Heart right ventricle (tissue), 16 donors: ENCODE data around the gene SRRD. TPM values are rescaled to one million over a fixed set of nuclear protein-coding genes. Genes with fewer than 3 reads are reported as not detected.

ENCODE experiments used
- ATAC-seq, 8 donors: fragments of 200-7000 bp; cut with Tn5 transposase; one replicate each; pipeline ENCODE4 v1.9.1; 2020; ENCODE audit warnings: mild to moderate bottlenecking in 8 of 8, moderate library complexity in 8 of 8, moderate number of reproducible peaks in 1 of 8
- DNase-seq, 2 donors: peaks; one replicate each; pipeline ENCODE4 v3.0.0-alpha.2; 2020
- H3K27ac ChIP-seq, 10 donors: fragments of 200-600 bp; sonication (generic) in 2 of 10; one replicate each; pipeline versions ENCODE4 v1.5.0 to v1.8.0; 2020 to 2022; ENCODE audit warnings: mild to moderate bottlenecking in 3 of 10
- H3K27me3 ChIP-seq, 7 donors: fragments of 200-600 bp; one replicate each; pipeline ENCODE4 v1.8.0; 2021 to 2022; ENCODE audit warnings: mild to moderate bottlenecking in 2 of 7
- H3K36me3 ChIP-seq, 9 donors: fragments of 200-600 bp; sonication (generic) in 1 of 9; one replicate each; pipeline versions ENCODE4 v1.5.0 to v1.8.0; 2020 to 2022; ENCODE audit warnings: mild to moderate bottlenecking in 2 of 9
- H3K4me1 ChIP-seq, 9 donors: fragments of 200-600 bp; sonication (generic) in 1 of 9; one replicate each; pipeline versions ENCODE4 v1.5.0 to v1.8.0; 2020 to 2022; ENCODE audit warnings: mild to moderate bottlenecking in 4 of 9
- H3K4me3 ChIP-seq, 10 donors: fragments of 200-600 bp; sonication (generic) in 2 of 10; one replicate each; pipeline versions ENCODE4 v1.5.0 to v1.8.0; 2020 to 2022; ENCODE audit warnings: mild to moderate bottlenecking in 7 of 10, moderate library complexity in 2 of 10
- H3K9me3 ChIP-seq, 11 donors: fragments of 200-600 bp in 10 of 11; sonication (generic) in 2 of 11; one replicate each; pipeline versions ENCODE4 v1.5.0 to v1.8.0; 2013 to 2022; ENCODE audit warnings: mild to moderate bottlenecking in 2 of 11, control low read depth in 1 of 11, moderate library complexity in 1 of 11
- CTCF ChIP-seq, 9 donors: fragments of 200-600 bp; sonication (generic) in 2 of 9; IDR thresholded peaks; one replicate each; pipeline versions ENCODE4 v1.5.0 to v1.8.0; 2021 to 2022; ENCODE audit warnings: antibody characterized with exemption in 9 of 9, mild to moderate bottlenecking in 5 of 9, moderate library complexity in 1 of 9
- WGBS, 2 donors: extraction: QIAGEN DNeasy Blood & Tissue Kit; methylation state at CpG; one replicate each; pipeline ENCODE4 v1.1.7; 2013; ENCODE audit warnings: inconsistent platforms in 1 of 2; 5-methylcytosine and 5-hydroxymethylcytosine counted together
- intact Hi-C, 10 donors: fragments of 100-400 bp; cut with DNase I; formaldehyde crosslinking; loops; one replicate each; pipeline versions ENCODE4 v1.11.1 to v1.14.2; 2022
- polyA plus RNA-seq, 2 donors: library from polyadenylated mRNA; stranded (reverse); fragments of 200-250 nt; gene quantifications; one replicate each; pipeline ENCODE4 v1.2.3, GENCODE V29; 2013
- total RNA-seq, 10 donors: library from RNA; stranded (reverse); fragmentation: NEBNext Ultra II Directional in 3 of 10; extraction: Animal tissue kit (Norgen Biotek cat#: 25700) in 3 of 10; gene quantifications; one replicate each; pipeline versions ENCODE4 v1.2.1 to v1.2.4, GENCODE V29; 2021 to 2023
- donor health status: Arrhythmogenic right ventricular cardiomyopathy.
- donor health status: ischemic (EF 13 %, LVEDD 7.1; RV severe dilation, severe dysfunction).
- donor health status: healthy with polysubstance abuse.
- donor health status: DM: no; HTN: yes; CAD: no.
- donor health status: DM: no; HTN: no; CAD: no.
- donor health status: ischemic (EF 25% LVEDD 6.9; RV normal size, moderate dysfunction).
- donor health status: ischemic (EF 25% LVEDD 5.7; RV mildly dilated, moderate dysfunction).
- donor health status: healthy.
- donor health status: DM: yes; HTN: yes; CAD: no.
- donor health status: Ischemic cardiomyopathy.
- donor health status: ischemic (EF 35%, LVEDD 5.7; RV mildly dilated, moderate dysfunction).
- donor health status: nonischemic (EF 11% LVEDD 7.7; RV severe dilation, severe dysfunction).
- donor health status: DM: yes; HTN: yes; CAD: no.
- donor health status: PGD.
- donor health status: ischemic (EF 29% LVEDD 5.4; RV normal size, mild dysfunction).
- donor health status: nonischemic (EF 23%, LVEDD 6.1; RV moderate dilation, normal function).

The SRRD gene
- total and polyA plus RNA-seq, 12 donors: 11.9 to 26.3 (median 20.7) TPM

DNA sequence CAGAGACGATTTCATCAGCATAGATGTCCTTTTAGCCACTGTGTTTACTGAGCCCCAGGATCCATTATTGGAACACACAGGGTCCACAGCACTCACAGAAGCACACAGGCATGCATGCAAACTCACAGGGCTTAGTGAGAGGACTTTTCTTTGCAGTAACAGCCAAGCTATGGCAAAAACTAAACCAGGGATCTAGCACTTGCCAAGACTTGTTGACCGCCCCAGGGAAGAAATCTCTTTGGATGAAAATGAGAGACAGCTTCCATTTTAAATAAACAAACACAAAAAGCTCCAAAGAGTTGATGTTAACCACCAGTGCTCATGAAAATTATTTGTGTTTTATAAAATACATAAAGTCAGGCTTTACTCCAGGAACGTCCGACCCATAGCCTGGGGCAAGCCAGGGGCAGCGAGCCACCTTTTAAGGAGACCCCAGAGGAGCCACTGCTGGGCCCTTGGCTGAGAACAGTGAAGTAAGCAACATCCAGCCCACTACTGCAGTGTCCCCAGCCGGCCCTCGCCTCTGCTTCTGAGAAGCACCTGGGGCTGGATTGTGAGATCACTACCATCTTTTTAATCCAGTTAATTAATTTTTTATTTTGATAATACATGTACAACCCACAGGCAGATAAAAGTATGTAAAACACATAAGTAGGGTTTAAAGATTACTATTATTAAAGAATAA is 50.6 kb downstream of the SRRD start:
- Histone ChIP-seq H3K27ac (peak overlapping the region in 4 of 10 donors; percentile 10 to 76 (median 18)), H3K36me3 (peaks cover 0 to 90% (median 9%) of the 10 kb centered on the region in 9 donors), H3K4me1 (peaks cover 0 to 31% (median 14%) of the 10 kb centered on the region in 9 donors), H3K27me3 (no peaks in the 10 kb centered on the region), H3K9me3 (no peaks in the 10 kb centered on the region), H3K4me3 (no peak overlapping the region)
- 68 to 83% methylated on average over 7 of the region's 7 CpGs for WGBS, 2 donors
- no peak for TF ChIP-seq CTCF (IDR thresholded peaks at IDR 0.05)
- DNase-seq: no peak
- peak in 1 of 8 donors; percentile 24 for ATAC-seq
- intact Hi-C loops: loop anchor here in 1 of 10 donors (10.0 kb wide), 1 partner anchor 50 kb away; no protein-coding TSS in a partner anchor

DNA sequence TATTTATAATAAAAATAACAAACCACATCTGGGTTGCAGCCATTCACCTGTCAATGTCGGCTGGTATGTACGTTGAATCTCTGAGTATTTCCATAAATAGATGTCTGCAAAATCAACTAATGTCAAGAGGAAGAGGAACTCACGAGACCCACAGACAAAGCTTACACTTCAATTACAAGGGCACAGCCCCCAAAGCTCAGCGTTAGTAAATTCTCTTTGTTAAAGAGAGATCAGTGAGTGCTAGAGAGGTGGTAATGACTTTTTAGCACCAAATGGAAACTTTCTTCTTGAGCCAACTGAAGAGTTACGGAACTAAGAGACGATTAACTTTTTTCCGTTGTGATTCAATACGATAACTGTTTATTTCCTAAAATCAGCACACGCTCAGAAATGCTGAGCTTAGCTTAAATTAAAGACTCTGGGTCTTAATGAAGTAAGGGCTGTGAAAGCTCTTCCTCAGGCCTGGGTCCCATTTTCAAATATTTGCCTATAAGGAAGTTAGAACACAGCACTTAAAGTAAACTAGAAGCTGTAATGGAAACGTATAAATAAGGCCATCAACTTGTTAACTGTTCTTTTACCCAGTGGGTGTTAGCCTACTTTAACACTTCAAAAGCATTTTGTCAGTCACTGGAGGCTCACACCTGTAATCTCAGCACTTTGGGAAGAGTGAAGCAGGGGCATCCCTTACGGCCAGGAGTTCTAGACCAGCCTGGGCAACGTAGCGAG is 51.4 kb downstream of the SRRD start:
- peaks cover 0 to 90% (median 9%) of the 10 kb centered on the region in 9 donors for H3K36me3 ChIP-seq
- peaks cover 0 to 24% (median 13%) of the 10 kb centered on the region in 9 donors for H3K4me1 ChIP-seq
- H3K27me3 ChIP-seq: no peaks in the 10 kb centered on the region
- peak overlapping the region in 6 of 10 donors; percentile 2 to 76 (median 18) for H3K27ac ChIP-seq
- H3K9me3 ChIP-seq: no peaks in the 10 kb centered on the region
- DNase-seq (no peak), ATAC-seq (peak in 1 of 8 donors; percentile 29)
- 47 to 58% methylated on average over 13 of the region's 13 CpGs for WGBS, 2 donors
- TF ChIP-seq CTCF (IDR thresholded peaks at IDR 0.05): no peak
- intact Hi-C loops: loop anchor here in 1 of 10 donors (10.0 kb wide), 1 partner anchor 50 kb away; no protein-coding TSS in a partner anchor
- H3K4me3 ChIP-seq: no peak overlapping the region

- TF ChIP-seq CTCF (IDR thresholded peaks at IDR 0.05): no peak
- H3K9me3 ChIP-seq: no peaks in the 10 kb centered on the region
- H3K27ac ChIP-seq: peak overlapping the region in 3 of 10 donors; percentile 2 to 76 (median 16)
- ATAC-seq: no peak
- H3K4me1 ChIP-seq: peaks cover 0 to 22% (median 13%) of the 10 kb centered on the region in 9 donors
- DNase-seq: no peak
- no peak overlapping the region for H3K4me3 ChIP-seq
- WGBS, 2 donors: 97% methylated on average over 3 of the region's 3 CpGs
- H3K36me3 ChIP-seq: peaks cover 0 to 90% (median 11%) of the 10 kb centered on the region in 9 donors
- H3K27me3 ChIP-seq: no peaks in the 10 kb centered on the region
- intact Hi-C loops: loop anchor here in 1 of 10 donors (10.0 kb wide), 1 partner anchor 49 kb away; no protein-coding TSS in a partner anchor
Observed at GRCh38 chr22:26535603-26535908, 51.9 kb downstream of the SRRD start.

DNA sequence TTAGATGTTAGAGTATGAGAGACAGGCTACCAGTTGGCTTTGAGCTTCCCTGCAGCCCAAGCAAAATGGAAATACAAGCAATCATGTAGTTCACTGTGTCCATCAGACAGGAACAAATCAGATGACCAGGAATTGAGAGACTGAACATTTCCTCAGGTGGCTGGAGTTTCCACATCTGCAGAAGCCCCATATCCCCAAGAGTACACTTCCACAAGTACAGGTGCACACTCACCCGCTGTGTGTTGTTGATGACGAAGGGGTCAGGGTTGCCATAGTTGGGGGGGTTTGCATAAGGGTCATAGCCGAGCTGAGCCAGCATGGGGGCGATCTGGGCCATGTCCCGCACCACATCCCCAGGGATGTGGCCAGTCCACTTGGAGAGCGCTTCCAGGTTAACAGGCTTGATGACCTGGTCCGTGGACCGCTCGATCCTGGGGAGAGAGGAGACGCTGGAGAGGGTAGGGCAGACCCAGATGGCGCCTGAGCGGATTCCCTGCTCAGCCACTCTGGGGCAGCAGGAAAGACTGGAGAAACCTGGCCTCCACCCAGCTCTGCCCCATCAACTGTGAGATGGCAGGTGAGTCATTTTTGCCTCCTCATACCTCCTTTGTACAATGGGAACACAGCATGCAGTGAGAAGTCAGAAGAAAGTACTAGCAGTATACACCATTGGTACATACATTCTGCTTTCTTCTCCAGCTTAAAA is 52.5 kb downstream of the SRRD start:
- no peak overlapping the region for H3K4me3 ChIP-seq
- no peak for TF ChIP-seq CTCF (IDR thresholded peaks at IDR 0.05)
- H3K27me3 ChIP-seq: no peaks in the 10 kb centered on the region
- ATAC-seq (no peak), DNase-seq (no peak)
- H3K4me1 ChIP-seq: peaks cover 0 to 22% (median 13%) of the 10 kb centered on the region in 9 donors
- H3K27ac ChIP-seq: peak overlapping the region in 1 of 10 donors; percentile 76
- peaks cover 0 to 90% (median 12%) of the 10 kb centered on the region in 9 donors for H3K36me3 ChIP-seq
- H3K9me3 ChIP-seq: no peaks in the 10 kb centered on the region
- WGBS, 2 donors: 96 to 98% methylated on average over 12 of the region's 12 CpGs
- intact Hi-C loops: loop anchor here in 1 of 10 donors (10.0 kb wide), 1 partner anchor 49 kb away; no protein-coding TSS in a partner anchor
